Neuronal stem cell (in vitro differentiated cells): ENCODE data around the gene SYNE2.
"Not testable (repeated sequence)": the region's sequence is repeated elsewhere in the genome, so short reads cannot be mapped to it uniquely, and the experiment has no call there.

Experiments
- DNase-seq: peaks from one replicate; pipeline ENCODE4 v3.0.0-alpha.2; 2013; ENCODE audit warnings: low spot score
- H2AFZ ChIP-seq: one replicate; pipeline ENCODE4 v1.6.1; 2013; ENCODE audit warnings: mild to moderate bottlenecking, low read length, inconsistent platforms
- H2AK5ac ChIP-seq: 2 replicates; pipeline ENCODE4 v1.6.1; 2013; ENCODE audit warnings: low read depth, mild to moderate bottlenecking, inconsistent platforms, low read length, moderate library complexity, mixed read lengths
- H2BK120ac ChIP-seq: 2 replicates; pipeline ENCODE4 v1.6.1; 2013; ENCODE audit warnings: low read depth, mild to moderate bottlenecking, inconsistent platforms, low read length, moderate library complexity, mixed read lengths
- H2BK12ac ChIP-seq: one replicate; pipeline ENCODE4 v1.6.1; 2013; ENCODE audit warnings: low read length, inconsistent platforms
- H2BK15ac ChIP-seq: 2 replicates; pipeline ENCODE4 v1.6.1; 2013; ENCODE audit warnings: mild to moderate bottlenecking, low read length, inconsistent platforms, mixed read lengths
- H2BK5ac ChIP-seq: one replicate; pipeline ENCODE4 v1.6.1; 2013; ENCODE audit warnings: inconsistent platforms, mild to moderate bottlenecking, low read length, moderate library complexity
- H3K14ac ChIP-seq: one replicate; pipeline ENCODE4 v1.6.1; 2013; ENCODE audit warnings: low read length, inconsistent platforms
- H3K18ac ChIP-seq: 2 replicates; pipeline ENCODE4 v1.6.1; 2013; ENCODE audit warnings: low read length, inconsistent platforms
- H3K23ac ChIP-seq: 2 replicates; pipeline ENCODE4 v1.6.1; 2013; ENCODE audit warnings: low read depth, mild to moderate bottlenecking, mixed read lengths, low read length, inconsistent platforms; ENCODE audit not compliant: poor library complexity
- H3K27ac ChIP-seq: replicated peaks from 3 replicates; pipeline ENCODE4 v1.5.1; 2013; ENCODE audit warnings: low read length, inconsistent platforms
- H3K27me3 ChIP-seq, 3 experiments: 2 replicates each; pipeline ENCODE4 v1.6.1; 2013; ENCODE audit warnings: low read length in 3 of 3, mild to moderate bottlenecking in 2 of 3, inconsistent platforms in 1 of 3, low read depth in 1 of 3, mixed read lengths in 1 of 3, moderate library complexity in 1 of 3; ENCODE audit not compliant: control insufficient read depth in 3 of 3, insufficient read depth in 3 of 3
- H3K36me3 ChIP-seq, 2 donors: replicated peaks in 1 of 2; 2 replicates each; pipeline ENCODE4 v1.6.1; 2013; ENCODE audit warnings: low read length in 2 of 2; ENCODE audit not compliant: control insufficient read depth in 2 of 2, insufficient read depth in 2 of 2
- H3K4ac ChIP-seq: 2 replicates; pipeline ENCODE4 v1.6.1; 2013; ENCODE audit warnings: inconsistent platforms, mild to moderate bottlenecking, low read length, moderate library complexity
- H3K4me1 ChIP-seq, 2 donors: 1 replicate in 1 of 2; 2 replicates in 1 of 2; pipeline ENCODE4 v1.6.1; 2013; ENCODE audit warnings: low read length in 2 of 2, low read depth in 1 of 2; ENCODE audit not compliant: control insufficient read depth in 2 of 2, insufficient read depth in 1 of 2
- H3K4me2 ChIP-seq: one replicate; pipeline ENCODE4 v1.6.1; 2013; ENCODE audit warnings: mild to moderate bottlenecking, low read length, inconsistent platforms; ENCODE audit not compliant: insufficient read depth, poor library complexity, severe bottlenecking
- H3K4me3 ChIP-seq, 2 donors: 2 replicates each; pipeline ENCODE4 v1.5.1; 2013; ENCODE audit warnings: low read length in 2 of 2, mild to moderate bottlenecking in 2 of 2, inconsistent platforms in 1 of 2, moderate library complexity in 1 of 2
- H3K79me1 ChIP-seq: one replicate; pipeline ENCODE4 v1.6.1; 2013; ENCODE audit warnings: low read depth, mild to moderate bottlenecking, inconsistent platforms, low read length, moderate library complexity
- H3K9ac ChIP-seq: one replicate; pipeline ENCODE4 v1.6.1; 2013; ENCODE audit warnings: mild to moderate bottlenecking, low read depth, low read length, inconsistent platforms; ENCODE audit not compliant: poor library complexity
- H3K9me3 ChIP-seq, 2 donors: replicated peaks in 1 of 2; 2 replicates each; pipeline versions ENCODE3 to v1.6.1; 2013; ENCODE audit warnings: low read length in 2 of 2, mild to moderate bottlenecking in 2 of 2, inconsistent platforms in 1 of 2, low read depth in 1 of 2, mixed read lengths in 1 of 2, moderate library complexity in 1 of 2; ENCODE audit not compliant: control insufficient read depth in 2 of 2, insufficient read depth in 1 of 2
- H4K8ac ChIP-seq: one replicate; pipeline ENCODE4 v1.6.1; 2013; ENCODE audit warnings: low read depth, mild to moderate bottlenecking, inconsistent platforms, low read length, moderate library complexity
- H4K91ac ChIP-seq: one replicate; pipeline ENCODE4 v1.6.1; 2013; ENCODE audit warnings: low read length, low read depth, mild to moderate bottlenecking, inconsistent platforms; ENCODE audit not compliant: poor library complexity
- WGBS, 2 donors: extraction: QIAGEN DNeasy Blood & Tissue Kit; methylation state at CpG; one replicate each; pipeline ENCODE4 v1.1.7; 2013; ENCODE audit warnings: missing lambda C conversion rate in 2 of 2, mixed read lengths in 1 of 2; ENCODE audit not compliant: insufficient read length in 2 of 2, insufficient replicate concordance in 1 of 2; ENCODE audit errors: extremely low coverage in 2 of 2; 5-methylcytosine and 5-hydroxymethylcytosine counted together

SYNE2 gene

GRCh38 chr14:64182908-64183307 lies 330.1 kb downstream of the SYNE2 start:
- not testable (repeated sequence) for DNase-seq, H2BK12ac ChIP-seq, H3K23ac ChIP-seq, H3K4me3 ChIP-seq, H2BK120ac ChIP-seq, H2AK5ac ChIP-seq, H3K18ac ChIP-seq, H2BK5ac ChIP-seq, H3K4ac ChIP-seq, H2BK15ac ChIP-seq, H2AFZ ChIP-seq, H3K9ac ChIP-seq, H4K91ac ChIP-seq, H3K4me1 ChIP-seq, H3K27me3 ChIP-seq, H3K9me3 ChIP-seq, H3K14ac ChIP-seq, H3K79me1 ChIP-seq, H4K8ac ChIP-seq, H3K27ac ChIP-seq
- no CpG with 5 or more reads among the region's 40 CpGs for WGBS, 2 donors
- Histone ChIP-seq H3K4me2 (peak overlapping the region; percentile 11), H3K36me3 (peaks cover 6 to 71% of the 10 kb centered on the region in 2 donors)

- no peak overlapping the region for H2BK12ac ChIP-seq
- no peak overlapping the region for H4K91ac ChIP-seq
- no peak overlapping the region for H2BK120ac ChIP-seq
- H2BK15ac ChIP-seq = no peak overlapping the region
- H2BK5ac ChIP-seq = no peak overlapping the region
- no peak overlapping the region for H3K27ac ChIP-seq
- DNase-seq = no peak
- peaks cover 12 to 69% of the 10 kb centered on the region in 2 donors for H3K36me3 ChIP-seq
- H3K4me3 ChIP-seq = peak overlapping the region in 1 of 2 donors; percentile 27
- H3K79me1 ChIP-seq = no peaks in the 10 kb centered on the region
- H3K27me3 ChIP-seq = peaks cover 0 to 2% (median 0%) of the 10 kb centered on the region in 3 experiments
- no CpG with 5 or more reads among the region's 7 CpGs for WGBS, 2 donors
- no peak overlapping the region for H4K8ac ChIP-seq
- no peak overlapping the region for H3K18ac ChIP-seq
- no peak overlapping the region for H3K23ac ChIP-seq
- H2AK5ac ChIP-seq = no peak overlapping the region
- no peak overlapping the region for H3K4me2 ChIP-seq
- H3K14ac ChIP-seq = no peak overlapping the region
- H3K4ac ChIP-seq = no peak overlapping the region
- H2AFZ ChIP-seq = no peak overlapping the region
- peaks cover 0 to 6% of the 10 kb centered on the region in 2 donors for H3K4me1 ChIP-seq
- H3K9me3 ChIP-seq = peaks cover 4 to 8% of the 10 kb centered on the region in 2 donors
- no peak overlapping the region for H3K9ac ChIP-seq
Observed at GRCh38 chr14:64184103-64184729, 331.4 kb downstream of the SYNE2 start.

GRCh38 chr14:64185184-64185583 lies 332.4 kb downstream of the SYNE2 start:
- Histone ChIP-seq H2BK120ac (no peak overlapping the region), H3K4me1 (peaks cover 0 to 6% of the 10 kb centered on the region in 2 donors), H2BK15ac (no peak overlapping the region), H3K4me2 (no peak overlapping the region), H2BK12ac (no peak overlapping the region), H3K14ac (no peak overlapping the region), H2BK5ac (no peak overlapping the region), H3K27me3 (peaks cover 0 to 2% (median 0%) of the 10 kb centered on the region in 3 experiments), H3K18ac (no peak overlapping the region), H3K4me3 (no peak overlapping the region), H3K9me3 (peaks cover 4 to 8% of the 10 kb centered on the region in 2 donors), H4K91ac (no peak overlapping the region), H3K4ac (no peak overlapping the region), H4K8ac (no peak overlapping the region), H2AK5ac (no peak overlapping the region), H2AFZ (no peak overlapping the region), H3K36me3 (peaks cover 14 to 69% of the 10 kb centered on the region in 2 donors), H3K23ac (no peak overlapping the region), H3K79me1 (no peaks in the 10 kb centered on the region), H3K9ac (no peak overlapping the region), H3K27ac (no peak overlapping the region)
- no CpG with 5 or more reads among the region's 1 CpG for WGBS, 2 donors
- no peak for DNase-seq

GRCh38 chr14:64186231-64187129 lies 333.7 kb downstream of the SYNE2 start:
- H3K27me3 ChIP-seq = peaks cover 0 to 2% (median 0%) of the 10 kb centered on the region in 3 experiments
- H3K4me1 ChIP-seq = peaks cover 0 to 6% of the 10 kb centered on the region in 2 donors
- peak overlapping the region; percentile 66 for H3K4me2 ChIP-seq
- H3K9ac ChIP-seq = no peak overlapping the region
- WGBS, 2 donors = no CpG with 5 or more reads among the region's 12 CpGs
- peak overlapping the region; percentile 81 for H3K27ac ChIP-seq
- no peak overlapping the region for H3K14ac ChIP-seq
- no peak overlapping the region for H3K4me3 ChIP-seq
- H4K8ac ChIP-seq = no peak overlapping the region
- H2BK15ac ChIP-seq = no peak overlapping the region
- H2AK5ac ChIP-seq = no peak overlapping the region
- no peak overlapping the region for H2AFZ ChIP-seq
- H2BK120ac ChIP-seq = no peak overlapping the region
- H3K18ac ChIP-seq = no peak overlapping the region
- no peak overlapping the region for H4K91ac ChIP-seq
- no peaks in the 10 kb centered on the region for H3K79me1 ChIP-seq
- H3K36me3 ChIP-seq = peaks cover 19 to 68% of the 10 kb centered on the region in 2 donors
- H2BK12ac ChIP-seq = no peak overlapping the region
- peak; percentile 57 for DNase-seq
- no peak overlapping the region for H2BK5ac ChIP-seq
- peaks cover 4 to 8% of the 10 kb centered on the region in 2 donors for H3K9me3 ChIP-seq
- no peak overlapping the region for H3K4ac ChIP-seq
- H3K23ac ChIP-seq = no peak overlapping the region
